GM12891 (cell line): ENCODE measurements around the gene HEATR1.

Experiments used
- PAX5 ChIP-seq: IDR thresholded peaks from 2 replicates; pipeline ENCODE4 v1.6.1; 2011; ENCODE audit warnings: low read length, moderate library complexity, mild to moderate bottlenecking; ENCODE audit not compliant: insufficient read depth, severe bottlenecking
- POLR2A ChIP-seq: IDR thresholded peaks from 2 replicates; pipeline ENCODE4 v1.6.1; 2011; ENCODE audit warnings: low read depth, low read length, control low read depth
- POLR2AphosphoS5 ChIP-seq: IDR thresholded peaks from 2 replicates; pipeline ENCODE4 v1.6.1; 2011; ENCODE audit warnings: low read depth, low read length, control low read depth
- SPI1 ChIP-seq: IDR thresholded peaks from 2 replicates; pipeline ENCODE4 v1.6.1; 2011; ENCODE audit warnings: low read depth, low read length, control low read depth
- TAF1 ChIP-seq: IDR thresholded peaks from 2 replicates; pipeline ENCODE4 v1.6.1; 2011; ENCODE audit warnings: low read depth, low read length, control low read depth

DNA sequence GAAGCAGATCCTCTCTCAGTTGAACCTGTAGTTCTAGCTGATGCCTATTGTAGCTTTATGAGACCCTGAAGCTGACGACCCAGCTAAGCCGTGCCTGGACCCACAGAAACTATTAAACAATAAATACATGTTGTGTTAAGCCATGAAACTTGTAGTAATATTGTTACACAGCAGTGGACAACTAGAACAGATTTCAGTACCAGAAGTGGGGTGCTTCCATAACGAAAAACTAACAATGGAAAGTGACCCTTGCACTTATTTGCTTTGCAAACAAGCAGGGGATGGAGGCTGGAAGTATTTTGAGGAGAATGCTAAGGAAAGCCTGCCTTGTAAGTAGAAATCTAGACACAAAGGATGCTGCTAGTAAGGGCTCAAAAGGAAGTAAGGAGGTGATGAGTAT lies 18.1 kb upstream of the HEATR1 start:
- TF ChIP-seq POLR2A (no peak), PAX5 (no peak), SPI1 (no peak), TAF1 (no peak), POLR2AphosphoS5 (no peak)
